Neural cell (in vitro differentiated cells): Measurements from ENCODE around the gene RAB27B. TPM values are rescaled to one million over a fixed set of nuclear protein-coding genes. Genes with fewer than 3 reads are reported as not detected.
"Not testable (repeated sequence)": the region's sequence is repeated elsewhere in the genome, so short reads cannot be mapped to it uniquely, and the experiment has no call there.

ENCODE experiments used
- H2AFZ ChIP-seq: fragments of 200-600, 300-800 bp; sonication (generic), shearing (Covaris generic); 2 replicates; pipeline ENCODE4 v1.6.0; 2014; ENCODE audit warnings: low read depth, mild to moderate bottlenecking, antibody characterized with exemption, low read length, moderate library complexity
- H3F3A ChIP-seq: fragments of 200-600 bp; shearing (Covaris generic); 2 replicates; pipeline ENCODE4 v1.6.1; 2016; ENCODE audit warnings: mild to moderate bottlenecking, moderate library complexity, mixed read lengths, antibody characterized with exemption, low read length; ENCODE audit not compliant: insufficient read depth, poor library complexity, severe bottlenecking
- H3K27ac ChIP-seq: fragments of 200-600, 300-800 bp; sonication (generic), shearing (Covaris generic); 2 replicates; pipeline ENCODE4 v1.5.1; 2014; ENCODE audit warnings: mild to moderate bottlenecking, low read length, moderate library complexity
- H3K27me3 ChIP-seq: fragments of 300-800, 200-600 bp; sonication (generic), shearing (Covaris generic); 2 replicates; pipeline ENCODE4 v1.6.0; 2014; ENCODE audit warnings: mild to moderate bottlenecking, low read depth, low read length, moderate library complexity; ENCODE audit not compliant: insufficient read depth
- H3K36me3 ChIP-seq: fragments of 300-800, 200-600 bp; sonication (generic), shearing (Covaris generic); 2 replicates; pipeline ENCODE4 v1.5.1; 2014; ENCODE audit warnings: mild to moderate bottlenecking, antibody characterized with exemption, low read length, moderate library complexity; ENCODE audit not compliant: insufficient read depth
- H3K4me2 ChIP-seq: fragments of 300-800, 200-600 bp; sonication (generic), shearing (Covaris generic); 2 replicates; pipeline ENCODE4 v1.6.0; 2014; ENCODE audit warnings: mild to moderate bottlenecking, low read length
- H3K4me3 ChIP-seq: fragments of 300-800, 200-600 bp; sonication (generic), shearing (Covaris generic); 2 replicates; pipeline ENCODE4 v1.5.1; 2014; ENCODE audit warnings: mild to moderate bottlenecking, low read length, moderate library complexity
- H3K79me2 ChIP-seq: fragments of 200-600 bp; shearing (Covaris generic); replicated peaks from 2 replicates; pipeline ENCODE4 v1.6.0; 2014; ENCODE audit warnings: mild to moderate bottlenecking, low read length, moderate library complexity; ENCODE audit not compliant: insufficient read depth
- H3K9ac ChIP-seq: fragments of 300-800, 200-600 bp; sonication (generic), shearing (Covaris generic); 2 replicates; pipeline ENCODE4 v1.6.1; 2016; ENCODE audit warnings: mild to moderate bottlenecking, low read length, mixed read lengths
- H3K9me2 ChIP-seq: fragments of 200-600 bp; shearing (Covaris generic); 2 replicates; pipeline ENCODE4 v1.6.1; 2016; ENCODE audit warnings: mild to moderate bottlenecking, low read length, mixed read lengths; ENCODE audit not compliant: insufficient read depth
- H3K9me3 ChIP-seq: fragments of 200-600, 300-800 bp; sonication (generic), shearing (Covaris generic); 2 replicates; pipeline ENCODE4 v1.6.1; 2016; ENCODE audit warnings: mild to moderate bottlenecking, mixed run types, low read length, moderate library complexity, mixed read lengths
- H4K20me1 ChIP-seq: fragments of 200-600 bp; shearing (Covaris generic); 2 replicates; pipeline ENCODE4 v1.6.1; 2016; ENCODE audit warnings: mild to moderate bottlenecking, mixed run types; ENCODE audit not compliant: insufficient read depth
- EP300 ChIP-seq: fragments of 450-650 bp; conservative IDR thresholded peaks from 2 replicates; pipeline ENCODE4 v1.6.1; 2014; ENCODE audit warnings: antibody characterized with exemption, mild to moderate bottlenecking, moderate library complexity; ENCODE audit not compliant: poor library complexity, severe bottlenecking
- EZH2 ChIP-seq: fragments of 200-600, 300-800 bp; shearing (Covaris generic), sonication (generic); IDR thresholded peaks from 2 replicates; pipeline ENCODE4 v1.6.1; 2014; ENCODE audit warnings: antibody characterized with exemption, low read length, borderline replicate concordance, mild to moderate bottlenecking; ENCODE audit not compliant: insufficient read depth, poor library complexity, severe bottlenecking
- POLR2AphosphoS5 ChIP-seq: IDR thresholded peaks from 2 replicates; pipeline ENCODE4 v1.6.1; 2012
- RAD21 ChIP-seq: fragments of 450-650 bp; conservative IDR thresholded peaks from 2 replicates; pipeline ENCODE4 v1.6.1; 2014; ENCODE audit warnings: antibody characterized with exemption, mild to moderate bottlenecking, moderate library complexity
- REST ChIP-seq: IDR thresholded peaks from 2 replicates; pipeline ENCODE4 v1.6.1; 2012; ENCODE audit warnings: borderline replicate concordance
- TAF1 ChIP-seq: IDR thresholded peaks from 2 replicates; pipeline ENCODE4 v1.6.1; 2012; ENCODE audit warnings: low read depth
- polyA plus RNA-seq: library from polyadenylated mRNA; depleted of rRNA; stranded (reverse); fragments of >200 nt; gene quantifications from 2 replicates; pipeline ENCODE4 v1.2.3, GENCODE V29; 2014

The RAB27B gene
- polyA plus RNA-seq, 1 donor from 2014 or later = 37.3 TPM

GRCh38 chr18:54815086-54815485 lies 13.2 kb upstream of the RAB27B start:
- Histone ChIP-seq H3K9me2 (no peaks in the 10 kb centered on the region), H3K4me2 (no peak overlapping the region), H3K27ac (no peak overlapping the region), H3K27me3 (no peaks in the 10 kb centered on the region), H2AFZ (no peak overlapping the region), H3K4me3 (no peak overlapping the region), H3K9me3 (no peaks in the 10 kb centered on the region), H3K79me2 (no peaks in the 10 kb centered on the region), H4K20me1 (no peaks in the 10 kb centered on the region), H3K9ac (no peak overlapping the region), H3F3A (no peaks in the 10 kb centered on the region), H3K36me3 (no peaks in the 10 kb centered on the region)
- TF ChIP-seq POLR2AphosphoS5 = no peak
- no peak for TF ChIP-seq TAF1
- TF ChIP-seq EP300 = no peak
- TF ChIP-seq RAD21 = no peak

- H3F3A ChIP-seq, H3K27ac ChIP-seq, H2AFZ ChIP-seq, H3K9me3 ChIP-seq, H3K4me2 ChIP-seq, H3K9ac ChIP-seq, H3K4me3 ChIP-seq, H3K27me3 ChIP-seq, H3K9me2 ChIP-seq, H3K36me3 ChIP-seq, H3K79me2 ChIP-seq, H4K20me1 ChIP-seq: not testable (repeated sequence)
Measured at GRCh38 chr18:54820785-54821275, 7.4 kb upstream of the RAB27B start.

GRCh38 chr18:54822872-54823845 lies 5.1 kb upstream of the RAB27B start:
- H3K36me3 ChIP-seq = no peaks in the 10 kb centered on the region
- H3F3A ChIP-seq = no peaks in the 10 kb centered on the region
- H3K9ac ChIP-seq = no peak overlapping the region
- no peaks in the 10 kb centered on the region for H3K9me3 ChIP-seq
- no peaks in the 10 kb centered on the region for H3K79me2 ChIP-seq
- H3K4me3 ChIP-seq = no peak overlapping the region
- H2AFZ ChIP-seq = no peak overlapping the region
- TF ChIP-seq EZH2 (no peak), REST (no peak)
- no peaks in the 10 kb centered on the region for H4K20me1 ChIP-seq
- H3K9me2 ChIP-seq = no peaks in the 10 kb centered on the region
- H3K4me2 ChIP-seq = no peak overlapping the region
- no peak overlapping the region for H3K27ac ChIP-seq
- no peaks in the 10 kb centered on the region for H3K27me3 ChIP-seq
